SU-DHL-6 (cell line): ENCODE results near the gene CADM1.

Experiments
- CTCF ChIP-seq: fragments of 200-600 bp; sonication (generic); IDR thresholded peaks from one replicate; pipeline ENCODE4 v1.5.1; 2017; ENCODE audit warnings: antibody characterized with exemption, mild to moderate bottlenecking, low read length, moderate library complexity; ENCODE audit not compliant: insufficient read depth, poor library complexity, severe bottlenecking
- EZH2phosphoT487 ChIP-seq: fragments of 200-600 bp; sonication (generic), shearing (Covaris generic); conservative IDR thresholded peaks from 2 replicates; pipeline ENCODE4 v1.6.1; 2018; ENCODE audit warnings: mild to moderate bottlenecking, antibody characterized with exemption, low read length, moderate library complexity, mixed read lengths

GRCh38 chr11:115324581-115325432, 179.4 kb downstream of the CADM1 start:
- peak; percentile 62 for TF ChIP-seq CTCF
- no peak for TF ChIP-seq EZH2phosphoT487
